ENCODE data around the gene PEF1. TPM values are rescaled to one million over a fixed set of nuclear protein-coding genes. Genes with fewer than 3 reads are reported as not detected.

PEF1 gene
- total and polyA plus RNA-seq, 2 experiments from 2014 or later, result 22.3 to 68.5 TPM

DNA sequence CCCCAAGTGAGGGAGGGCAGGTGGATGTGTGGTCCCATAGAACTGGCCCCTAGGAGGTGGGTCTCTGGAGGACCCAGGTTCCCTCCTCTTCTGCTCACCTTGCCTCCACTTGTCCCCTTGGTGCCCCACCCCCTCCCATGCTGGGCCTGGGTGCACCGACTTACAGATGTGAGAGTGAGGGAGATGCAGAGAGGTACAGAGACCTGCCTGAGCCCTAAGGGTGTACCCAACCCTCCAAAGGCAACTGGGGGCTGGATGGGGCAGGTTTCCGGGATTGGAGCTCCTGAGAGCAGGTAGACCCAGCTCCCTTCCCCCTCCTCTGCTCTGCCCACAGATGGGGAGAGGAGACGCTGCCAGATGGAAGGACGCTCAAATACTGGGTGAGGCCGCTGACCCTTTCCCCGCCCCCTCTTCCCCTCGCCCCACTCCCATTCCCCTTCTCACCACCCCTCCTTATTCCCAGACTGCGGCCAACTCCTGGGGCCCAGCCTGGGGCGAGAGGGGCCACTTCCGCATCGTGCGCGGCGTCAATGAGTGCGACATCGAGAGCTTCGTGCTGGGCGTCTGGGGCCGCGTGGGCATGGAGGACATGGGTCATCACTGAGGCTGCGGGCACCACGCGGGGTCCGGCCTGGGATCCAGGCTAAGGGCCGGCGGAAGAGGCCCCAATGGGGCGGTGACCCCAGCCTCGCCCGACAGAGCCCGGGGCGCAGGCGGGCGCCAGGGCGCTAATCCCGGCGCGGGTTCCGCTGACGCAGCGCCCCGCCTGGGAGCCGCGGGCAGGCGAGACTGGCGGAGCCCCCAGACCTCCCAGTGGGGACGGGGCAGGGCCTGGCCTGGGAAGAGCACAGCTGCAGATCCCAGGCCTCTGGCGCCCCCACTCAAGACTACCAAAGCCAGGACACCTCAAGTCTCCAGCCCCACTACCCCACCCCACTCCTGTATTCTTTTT lies 58.0 kb downstream of the PEF1 start:
- peaks cover 34% of the 10 kb centered on the region for H3K4me1 Mint-ChIP-seq
- Histone ChIP-seq H3K4me3 (peak overlapping the region; percentile 57), H3K4me1 (ENCODE audit: insufficient read depth) (peaks cover 38% of the 10 kb centered on the region), H3K4me2 (peak overlapping the region; percentile 82), H3K27ac (ENCODE audit: low read depth) (no peak overlapping the region), H4K20me1 (replicated peaks; ENCODE audit: insufficient read depth) (peaks cover 4% of the 10 kb centered on the region; the same call in 1 of the 2 replicates), H3F3A (replicated peaks; ENCODE audit: low read depth) (peaks cover 5% of the 10 kb centered on the region), H3K9me2 (ENCODE audit: insufficient read depth) (no peaks in the 10 kb centered on the region), H2AFZ (peak overlapping the region; percentile 91; the same call in 1 of the 2 replicates), H3K36me3 (ENCODE audit: insufficient read depth) (no peaks in the 10 kb centered on the region), H3K79me2 (replicated peaks; ENCODE audit: insufficient read depth) (no peaks in the 10 kb centered on the region), H3K27me3 (ENCODE audit: insufficient read depth) (peaks cover 17% of the 10 kb centered on the region)
- peak; percentile 4; the same call in 1 of the 3 replicates for ATAC-seq
- H3K36me3 Mint-ChIP-seq (ENCODE audit: low read depth), result no peaks in the 10 kb centered on the region
- TF ChIP-seq, protein P1, sequence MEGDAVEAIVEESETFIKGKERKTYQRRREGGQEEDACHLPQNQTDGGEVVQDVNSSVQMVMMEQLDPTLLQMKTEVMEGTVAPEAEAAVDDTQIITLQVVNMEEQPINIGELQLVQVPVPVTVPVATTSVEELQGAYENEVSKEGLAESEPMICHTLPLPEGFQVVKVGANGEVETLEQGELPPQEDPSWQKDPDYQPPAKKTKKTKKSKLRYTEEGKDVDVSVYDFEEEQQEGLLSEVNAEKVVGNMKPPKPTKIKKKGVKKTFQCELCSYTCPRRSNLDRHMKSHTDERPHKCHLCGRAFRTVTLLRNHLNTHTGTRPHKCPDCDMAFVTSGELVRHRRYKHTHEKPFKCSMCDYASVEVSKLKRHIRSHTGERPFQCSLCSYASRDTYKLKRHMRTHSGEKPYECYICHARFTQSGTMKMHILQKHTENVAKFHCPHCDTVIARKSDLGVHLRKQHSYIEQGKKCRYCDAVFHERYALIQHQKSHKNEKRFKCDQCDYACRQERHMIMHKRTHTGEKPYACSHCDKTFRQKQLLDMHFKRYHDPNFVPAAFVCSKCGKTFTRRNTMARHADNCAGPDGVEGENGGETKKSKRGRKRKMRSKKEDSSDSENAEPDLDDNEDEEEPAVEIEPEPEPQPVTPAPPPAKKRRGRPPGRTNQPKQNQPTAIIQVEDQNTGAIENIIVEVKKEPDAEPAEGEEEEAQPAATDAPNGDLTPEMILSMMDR (conservative IDR thresholded peaks at IDR 0.05; ENCODE audit: low read depth in 2 of 2), result peak in 1 of 2 experiments; percentile 30; a peak in 1 of 4 replicates
- TF ChIP-seq, protein P2, sequence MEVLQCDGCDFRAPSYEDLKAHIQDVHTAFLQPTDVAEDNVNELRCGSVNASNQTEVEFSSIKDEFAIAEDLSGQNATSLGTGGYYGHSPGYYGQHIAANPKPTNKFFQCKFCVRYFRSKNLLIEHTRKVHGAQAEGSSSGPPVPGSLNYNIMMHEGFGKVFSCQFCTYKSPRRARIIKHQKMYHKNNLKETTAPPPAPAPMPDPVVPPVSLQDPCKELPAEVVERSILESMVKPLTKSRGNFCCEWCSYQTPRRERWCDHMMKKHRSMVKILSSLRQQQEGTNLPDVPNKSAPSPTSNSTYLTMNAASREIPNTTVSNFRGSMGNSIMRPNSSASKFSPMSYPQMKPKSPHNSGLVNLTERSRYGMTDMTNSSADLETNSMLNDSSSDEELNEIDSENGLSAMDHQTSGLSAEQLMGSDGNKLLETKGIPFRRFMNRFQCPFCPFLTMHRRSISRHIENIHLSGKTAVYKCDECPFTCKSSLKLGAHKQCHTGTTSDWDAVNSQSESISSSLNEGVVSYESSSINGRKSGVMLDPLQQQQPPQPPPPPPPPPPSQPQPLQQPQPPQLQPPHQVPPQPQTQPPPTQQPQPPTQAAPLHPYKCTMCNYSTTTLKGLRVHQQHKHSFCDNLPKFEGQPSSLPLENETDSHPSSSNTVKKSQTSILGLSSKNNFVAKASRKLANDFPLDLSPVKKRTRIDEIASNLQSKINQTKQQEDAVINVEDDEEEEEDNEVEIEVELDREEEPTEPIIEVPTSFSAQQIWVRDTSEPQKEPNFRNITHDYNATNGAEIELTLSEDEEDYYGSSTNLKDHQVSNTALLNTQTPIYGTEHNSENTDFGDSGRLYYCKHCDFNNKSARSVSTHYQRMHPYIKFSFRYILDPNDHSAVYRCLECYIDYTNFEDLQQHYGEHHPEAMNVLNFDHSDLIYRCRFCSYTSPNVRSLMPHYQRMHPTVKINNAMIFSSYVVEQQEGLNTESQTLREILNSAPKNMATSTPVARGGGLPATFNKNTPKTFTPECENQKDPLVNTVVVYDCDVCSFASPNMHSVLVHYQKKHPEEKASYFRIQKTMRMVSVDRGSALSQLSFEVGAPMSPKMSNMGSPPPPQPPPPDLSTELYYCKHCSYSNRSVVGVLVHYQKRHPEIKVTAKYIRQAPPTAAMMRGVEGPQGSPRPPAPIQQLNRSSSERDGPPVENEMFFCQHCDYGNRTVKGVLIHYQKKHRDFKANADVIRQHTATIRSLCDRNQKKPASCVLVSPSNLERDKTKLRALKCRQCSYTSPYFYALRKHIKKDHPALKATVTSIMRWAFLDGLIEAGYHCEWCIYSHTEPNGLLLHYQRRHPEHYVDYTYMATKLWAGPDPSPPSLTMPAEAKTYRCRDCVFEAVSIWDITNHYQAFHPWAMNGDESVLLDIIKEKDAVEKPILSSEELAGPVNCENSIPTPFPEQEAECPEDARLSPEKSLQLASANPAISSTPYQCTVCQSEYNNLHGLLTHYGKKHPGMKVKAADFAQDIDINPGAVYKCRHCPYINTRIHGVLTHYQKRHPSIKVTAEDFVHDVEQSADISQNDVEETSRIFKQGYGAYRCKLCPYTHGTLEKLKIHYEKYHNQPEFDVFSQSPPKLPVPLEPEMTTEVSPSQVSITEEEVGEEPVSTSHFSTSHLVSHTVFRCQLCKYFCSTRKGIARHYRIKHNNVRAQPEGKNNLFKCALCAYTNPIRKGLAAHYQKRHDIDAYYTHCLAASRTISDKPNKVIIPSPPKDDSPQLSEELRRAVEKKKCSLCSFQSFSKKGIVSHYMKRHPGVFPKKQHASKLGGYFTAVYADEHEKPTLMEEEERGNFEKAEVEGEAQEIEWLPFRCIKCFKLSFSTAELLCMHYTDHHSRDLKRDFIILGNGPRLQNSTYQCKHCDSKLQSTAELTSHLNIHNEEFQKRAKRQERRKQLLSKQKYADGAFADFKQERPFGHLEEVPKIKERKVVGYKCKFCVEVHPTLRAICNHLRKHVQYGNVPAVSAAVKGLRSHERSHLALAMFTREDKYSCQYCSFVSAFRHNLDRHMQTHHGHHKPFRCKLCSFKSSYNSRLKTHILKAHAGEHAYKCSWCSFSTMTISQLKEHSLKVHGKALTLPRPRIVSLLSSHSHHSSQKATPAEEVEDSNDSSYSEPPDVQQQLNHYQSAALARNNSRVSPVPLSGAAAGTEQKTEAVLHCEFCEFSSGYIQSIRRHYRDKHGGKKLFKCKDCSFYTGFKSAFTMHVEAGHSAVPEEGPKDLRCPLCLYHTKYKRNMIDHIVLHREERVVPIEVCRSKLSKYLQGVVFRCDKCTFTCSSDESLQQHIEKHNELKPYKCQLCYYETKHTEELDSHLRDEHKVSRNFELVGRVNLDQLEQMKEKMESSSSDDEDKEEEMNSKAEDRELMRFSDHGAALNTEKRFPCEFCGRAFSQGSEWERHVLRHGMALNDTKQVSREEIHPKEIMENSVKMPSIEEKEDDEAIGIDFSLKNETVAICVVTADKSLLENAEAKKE (CRISPR knock-in tag; IDR thresholded peaks at IDR 0.05), result no peak
- H3K27me3 Mint-ChIP-seq (ENCODE audit: insufficient read depth, low read depth, poor library complexity), result peaks cover 17% of the 10 kb centered on the region
- no peaks in the 10 kb centered on the region for H3K9me3 Mint-ChIP-seq
- no peak overlapping the region for H3K4me3 Mint-ChIP-seq
- no peak overlapping the region for H3K27ac Mint-ChIP-seq
- peak; percentile 61 for DNase-seq (ENCODE audit: low spot score)

Data from GM23338 (cell line).